ENCODE measurements around the gene ZNF343. TPM values are rescaled to one million over a fixed set of nuclear protein-coding genes. Genes with fewer than 3 reads are reported as not detected.

Gene ZNF343
- total and polyA plus RNA-seq, 2 of the 4 experiments (the other 2 are of a cell fraction) = 7.8 to 26.2 TPM

DNA sequence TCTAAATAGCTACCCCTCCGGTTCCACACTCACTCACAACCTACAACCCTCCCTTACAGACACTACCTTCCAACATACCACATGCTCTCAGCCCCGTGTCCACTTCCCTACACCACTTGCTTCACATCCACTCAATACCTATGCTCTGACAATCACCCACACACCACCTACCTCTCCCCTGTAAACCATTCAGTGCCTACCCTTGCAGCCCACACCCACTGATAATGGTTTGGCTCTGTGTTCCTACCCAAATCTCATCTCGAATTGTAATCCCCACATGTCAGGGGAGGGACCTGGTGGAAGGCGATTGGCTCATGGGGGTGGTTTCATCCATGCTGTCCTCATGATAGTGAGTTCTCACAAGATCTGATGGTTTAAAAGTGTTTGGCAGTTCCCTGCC is 9.8 kb upstream of the ZNF343 start:
- Histone ChIP-seq H2BK20ac (ENCODE audit: low read depth, low read length) (peak overlapping the region; percentile 94; the same call in 1 of the 2 replicates), H2AK5ac (ENCODE audit: low read depth, low read length) (peak overlapping the region; percentile 66; the same call in 1 of the 2 replicates), H3K23ac (ENCODE audit: low read depth, low read length) (no peak overlapping the region), H3K9me1 (ENCODE audit: insufficient read depth, low read length) (peaks cover 24% of the 10 kb centered on the region), H3K14ac (replicated peaks; ENCODE audit: low read depth, low read length) (no peak overlapping the region), H3K56ac (ENCODE audit: extremely low read depth, insufficient read depth, low read length) (no peak overlapping the region), H3K4me3 (ENCODE audit: insufficient read depth, low read depth, low read length) (no peak overlapping the region), H3K27me3 (ENCODE audit: control insufficient read depth, insufficient read depth, low read length) (no peaks in the 10 kb centered on the region), H3K18ac (ENCODE audit: low read depth, low read length) (peak overlapping the region; percentile 12; the same call in 1 of the 2 replicates), H2BK120ac (ENCODE audit: low read depth, low read length) (peak overlapping the region; percentile 43), H3K9me3 (ENCODE audit: control insufficient read depth, insufficient read depth, low read length) (no peaks in the 10 kb centered on the region), H3K4me2 (ENCODE audit: low read depth, low read length) (no peak overlapping the region), H3K9ac (ENCODE audit: low read depth, low read length) (no peak overlapping the region), H3K79me1 (ENCODE audit: low read depth in 1 of 2, low read length in 2 of 2) (peaks cover 0 to 19% of the 10 kb centered on the region in 2 experiments; a peak in 2 of 4 replicates), H3K4me1 (ENCODE audit: control insufficient read depth, insufficient read depth, low read length) (peaks cover 6% of the 10 kb centered on the region), H3K27ac (ENCODE audit: insufficient read depth, low read length) (peak overlapping the region; percentile 4; the same call in 1 of the 2 replicates), H4K20me1 (ENCODE audit: insufficient read depth, low read length) (no peaks in the 10 kb centered on the region), H2AFZ (replicated peaks; ENCODE audit: low read length, poor library complexity) (no peak overlapping the region), H3K4ac (ENCODE audit: low read depth, low read length) (peak overlapping the region; percentile 58; the same call in 1 of the 2 replicates), H3K36me3 (ENCODE audit: control insufficient read depth, insufficient read depth, low read length) (no peaks in the 10 kb centered on the region; the same call in 1 of the 2 replicates), H2AK9ac (replicated peaks; ENCODE audit: low read depth, low read length, poor library complexity) (peak overlapping the region; percentile 9), H4K5ac (ENCODE audit: low read depth, low read length) (peak overlapping the region; percentile 76), H4K91ac (ENCODE audit: insufficient read depth, low read depth, low read length) (peak overlapping the region; percentile 65; the same call in 1 of the 2 replicates), H2BK15ac (ENCODE audit: low read depth, low read length) (no peak overlapping the region), H4K8ac (ENCODE audit: low read depth in 2 of 2, low read length in 2 of 2) (peak overlapping the region in 1 of 2 experiments; percentile 16; a peak in 2 of 4 replicates), H2BK5ac (ENCODE audit: low read depth, low read length, poor library complexity, severe bottlenecking) (peak overlapping the region; percentile 30)
- BruUV-seq (replicated peaks) = no TSS peak
- dilution Hi-C loops (cut with HindIII; ENCODE audit: low sequenced_read_pairs, unreplicated experiment) (no loop called here), intact Hi-C loops (cut with micrococcal nuclease) (no loop called here), in situ Hi-C loops (cut with MboI; ENCODE audit: low sequenced_read_pairs) (loop anchor here (25.0 kb wide), 1 partner anchor 319 kb away; the partner anchor contains the start of genes PCED1A and VPS16)
- TF ChIP-seq POLR2A (IDR thresholded peaks at IDR 0.05; ENCODE audit: low read depth, low read length) (no peak), SMC3 (IDR thresholded peaks at IDR 0.05; ENCODE audit: low read depth, low read length) (no peak), CTCF (conservative IDR thresholded peaks at IDR 0.05; ENCODE audit: low read depth, low read length) (no peak), ELK1 (IDR thresholded peaks at IDR 0.05; ENCODE audit: borderline replicate concordance, low read depth, low read length) (no peak), RAD21 (IDR thresholded peaks at IDR 0.05; ENCODE audit: low read length) (no peak), MAFK (IDR thresholded peaks at IDR 0.05; ENCODE audit: low read depth, low read length) (no peak), RFX5 (IDR thresholded peaks at IDR 0.05; ENCODE audit: low read depth, low read length) (no peak)
- DNase-seq (no peak), ATAC-seq (ENCODE audit: low read depth) (no peak)
- POLR2A ChIA-PET (ENCODE audit: unreplicated experiment) = no interaction called here
- 80% methylated on average over 1 of the region's 4 CpGs; no CpG with 5 or more reads in 1 of the 2 experiments for WGBS, 2 experiments (ENCODE audit: extremely low coverage in 2 of 2, insufficient read length in 1 of 2)
- CTCF ChIA-PET = no interaction called here

Data from IMR-90 (cell line).